ENCODE data around the gene RNASEH1. TPM values are rescaled to one million over a fixed set of nuclear protein-coding genes. Genes with fewer than 3 reads are reported as not detected.
A peak's percentile ranks its signal among the peaks of the same experiment; 100 is the strongest.
"Not testable (repeated sequence)": the region's sequence is repeated elsewhere in the genome, so short reads cannot be mapped to it uniquely, and the experiment has no call there.

The RNASEH1 gene
- total RNA-seq, 1 experiment from 2014 or later: 21.9 TPM

- no peak for DNase-seq (ENCODE audit: low spot score)
Measured at GRCh38 chr2:3594493-3595281, 36.6 kb upstream of the RNASEH1 start, which contains the start of gene COLEC11. Gene COLEC11, plus strand, starts transcription at chr2:3595112. Its CDS starts 9,229 bp downstream, at chr2:3604341.

- DNase-seq (ENCODE audit: low spot score): no peak
Measured at GRCh38 chr2:3589086-3589485, 31.0 kb upstream of the RNASEH1 start.

- DNase-seq (ENCODE audit: low spot score): no peak
Measured at GRCh38 chr2:3588084-3588483, 30.0 kb upstream of the RNASEH1 start.

- DNase-seq (ENCODE audit: low spot score): no peak
Measured at GRCh38 chr2:3587432-3587831, 29.3 kb upstream of the RNASEH1 start.

GRCh38 chr2:3587021-3587420 lies 28.9 kb upstream of the RNASEH1 start:
- no peak for DNase-seq (ENCODE audit: low spot score)

GRCh38 chr2:3586220-3586619 lies 28.1 kb upstream of the RNASEH1 start:
- DNase-seq (ENCODE audit: low spot score): no peak

GRCh38 chr2:3585261-3586109 lies 27.4 kb upstream of the RNASEH1 start:
- no peak for DNase-seq (ENCODE audit: low spot score)

GRCh38 chr2:3584608-3585260 lies 26.6 kb upstream of the RNASEH1 start:
- no peak for DNase-seq (ENCODE audit: low spot score)

GRCh38 chr2:3584076-3584475 lies 25.9 kb upstream of the RNASEH1 start:
- no peak for DNase-seq (ENCODE audit: low spot score)

- DNase-seq (ENCODE audit: low spot score): no peak
Measured at GRCh38 chr2:3581367-3582262, 23.5 kb upstream of the RNASEH1 start.

- no peak for DNase-seq (ENCODE audit: low spot score)
Measured at GRCh38 chr2:3580449-3580848, 22.3 kb upstream of the RNASEH1 start.

GRCh38 chr2:3578987-3579386 lies 20.9 kb upstream of the RNASEH1 start:
- DNase-seq (ENCODE audit: low spot score): no peak

- not testable (repeated sequence) for DNase-seq (ENCODE audit: low spot score)
Measured at GRCh38 chr2:3576263-3576630, 18.1 kb upstream of the RNASEH1 start.

GRCh38 chr2:3575534-3576262 lies 17.6 kb upstream of the RNASEH1 start:
- DNase-seq (ENCODE audit: low spot score): no peak

- DNase-seq (ENCODE audit: low spot score): no peak
Measured at GRCh38 chr2:3574155-3574554, 16.0 kb upstream of the RNASEH1 start.

- DNase-seq (ENCODE audit: low spot score): no peak
Measured at GRCh38 chr2:3572620-3573019, 14.5 kb upstream of the RNASEH1 start.

GRCh38 chr2:3571284-3571683 lies 13.2 kb upstream of the RNASEH1 start:
- DNase-seq (ENCODE audit: low spot score): peak; percentile 3

- DNase-seq (ENCODE audit: low spot score): not testable (repeated sequence)
Measured at GRCh38 chr2:3569656-3570055, 11.5 kb upstream of the RNASEH1 start.

- DNase-seq (ENCODE audit: low spot score): no peak
Measured at GRCh38 chr2:3566806-3567205, 8.7 kb upstream of the RNASEH1 start.

- no peak for DNase-seq (ENCODE audit: low spot score)
Measured at GRCh38 chr2:3565117-3565516, 7.0 kb upstream of the RNASEH1 start.

GRCh38 chr2:3563521-3563976 lies 5.4 kb upstream of the RNASEH1 start:
- no peak for DNase-seq (ENCODE audit: low spot score)
